ENCODE results near the gene CLDN17. TPM values are rescaled to one million over a fixed set of nuclear protein-coding genes. Genes with fewer than 3 reads are reported as not detected.

Gene CLDN17
- polyA plus RNA-seq, 3 donors, result not detected

- Histone ChIP-seq H3K9me3 (replicated peaks in 1 of 2; ENCODE audit: control insufficient read depth in 1 of 2, insufficient read depth in 1 of 2, low read length in 2 of 2) (peaks cover 7 to 8% of the 10 kb centered on the region in 2 donors), H3K4me3 (replicated peaks in 1 of 3; ENCODE audit: low read depth in 2 of 3, low read length in 3 of 3) (no peak overlapping the region), H3K4me2 (replicated peaks; ENCODE audit: extremely low read depth, low read length, poor library complexity, severe bottlenecking) (no peak overlapping the region), H2AFZ (ENCODE audit: insufficient read depth, low read depth, low read length, poor library complexity, severe bottlenecking) (no peak overlapping the region), H3K27ac (ENCODE audit: low read depth in 1 of 2, low read length in 2 of 2) (no peak overlapping the region), H3K4me1 (ENCODE audit: control insufficient read depth in 1 of 2, insufficient read depth in 2 of 2, low read length in 2 of 2) (no peaks in the 10 kb centered on the region), H3K27me3 (ENCODE audit: control insufficient read depth in 2 of 2, insufficient read depth in 2 of 2, low read length in 2 of 2) (no peaks in the 10 kb centered on the region), H3K36me3 (replicated peaks in 1 of 2; ENCODE audit: control insufficient read depth in 1 of 2, insufficient read depth in 2 of 2, low read length in 2 of 2) (no peaks in the 10 kb centered on the region), H3K79me2 (ENCODE audit: insufficient read depth, low read length) (no peaks in the 10 kb centered on the region), H3K9ac (ENCODE audit: insufficient read depth, low read length, poor library complexity, severe bottlenecking) (no peak overlapping the region), H4K20me1 (ENCODE audit: insufficient read depth, low read length) (no peaks in the 10 kb centered on the region)
- no peak for TF ChIP-seq CTCF (IDR thresholded peaks at IDR 0.05)
- H3K27ac Mint-ChIP-seq, result no peak overlapping the region
- H3K9me3 Mint-ChIP-seq, result peaks cover 0 to 7% (median 0%) of the 10 kb centered on the region in 7 donors
- no peaks in the 10 kb centered on the region for H3K36me3 Mint-ChIP-seq
- no peak overlapping the region for H3K4me3 Mint-ChIP-seq
- no peak for DNase-seq
- H3K4me1 Mint-ChIP-seq, result no peaks in the 10 kb centered on the region
- no peaks in the 10 kb centered on the region for H3K27me3 Mint-ChIP-seq (ENCODE audit: low read depth in 3 of 3)
- intact Hi-C loops (cut with micrococcal nuclease), result no loop called here
Measured at GRCh38 chr21:30152792-30153191, 13.8 kb downstream of the CLDN17 start.

GRCh38 chr21:30148906-30149305, 17.7 kb downstream of the CLDN17 start:
- Histone ChIP-seq H3K27me3 (ENCODE audit: control insufficient read depth in 2 of 2, insufficient read depth in 2 of 2, low read length in 2 of 2) (no peaks in the 10 kb centered on the region), H3K9me3 (replicated peaks in 1 of 2; ENCODE audit: control insufficient read depth in 1 of 2, insufficient read depth in 1 of 2, low read length in 2 of 2) (peaks cover 0 to 10% of the 10 kb centered on the region in 2 donors), H3K4me3 (replicated peaks in 1 of 3; ENCODE audit: low read depth in 2 of 3, low read length in 3 of 3) (no peak overlapping the region), H3K27ac (ENCODE audit: low read depth in 1 of 2, low read length in 2 of 2) (no peak overlapping the region), H2AFZ (ENCODE audit: insufficient read depth, low read depth, low read length, poor library complexity, severe bottlenecking) (no peak overlapping the region), H4K20me1 (ENCODE audit: insufficient read depth, low read length) (no peaks in the 10 kb centered on the region), H3K36me3 (replicated peaks in 1 of 2; ENCODE audit: control insufficient read depth in 1 of 2, insufficient read depth in 2 of 2, low read length in 2 of 2) (no peaks in the 10 kb centered on the region), H3K4me2 (replicated peaks; ENCODE audit: extremely low read depth, low read length, poor library complexity, severe bottlenecking) (no peak overlapping the region), H3K79me2 (ENCODE audit: insufficient read depth, low read length) (no peaks in the 10 kb centered on the region), H3K9ac (ENCODE audit: insufficient read depth, low read length, poor library complexity, severe bottlenecking) (no peak overlapping the region), H3K4me1 (ENCODE audit: control insufficient read depth in 1 of 2, insufficient read depth in 2 of 2, low read length in 2 of 2) (no peaks in the 10 kb centered on the region)
- Mint-ChIP-seq H3K4me3 (no peak overlapping the region), H3K4me1 (no peaks in the 10 kb centered on the region), H3K27me3 (ENCODE audit: low read depth in 3 of 3) (no peaks in the 10 kb centered on the region), H3K36me3 (no peaks in the 10 kb centered on the region), H3K9me3 (peaks cover 0 to 18% (median 4%) of the 10 kb centered on the region in 7 donors), H3K27ac (no peak overlapping the region)
- TF ChIP-seq CTCF (IDR thresholded peaks at IDR 0.05), result no peak
- no peak for DNase-seq
- intact Hi-C loops (cut with micrococcal nuclease), result no loop called here
- WGBS (ENCODE audit: insufficient coverage), result 67% methylated on average over 1 of the region's 1 CpG
